K562 treated with DMSO at 1 percent for 12 hours (cell line): ENCODE measurements around the gene FAM43A. TPM values are rescaled to one million over a fixed set of nuclear protein-coding genes. Genes with fewer than 3 reads are reported as not detected.

Source experiments
- total RNA-seq: library from RNA; unstranded; fragments of 300-600 nt; gene quantifications from 2 replicates; pipeline ENCODE4 v1.2.3, GENCODE V29; 2022; ENCODE audit not compliant: insufficient read depth

FAM43A gene
- 1.1 and 2.3 TPM in 2 replicates for total RNA-seq

GRCh38 chr3:194685718-194686413 lies at the start of gene FAM43A:
Gene FAM43A, plus strand, starts transcription at chr3:194685883. Its CDS starts 944 bp downstream, at chr3:194686827.

GRCh38 chr3:194671900-194672808 lies 13.5 kb upstream of the FAM43A start, which contains the start of gene LSG1:
Gene LSG1, minus strand, starts transcription at chr3:194672191. Its CDS starts 29 bp downstream, at chr3:194672162.

Other genes with a start within 250 kb of the FAM43A start
- 7.0 and 38.4 TPM in 2 replicates for gene ATP13A3, start 198.9 kb upstream of the FAM43A start, total RNA-seq
- gene TMEM44, start 52.5 kb upstream of the FAM43A start, total RNA-seq, result 17.4 and 23.3 TPM in 2 replicates
- 11.6 and 20.3 TPM in 2 replicates for gene LSG1, start 13.7 kb upstream of the FAM43A start, total RNA-seq